Measurements from ENCODE around the gene ANKFN1.

ANKFN1 gene

GRCh38 chr17:56521414-56522141 lies 368.3 kb downstream of the ANKFN1 start:
- no peak for DNase-seq

- DNase-seq, result no peak
These were observed 369.8 kb downstream of the ANKFN1 start for GRCh38 chr17:56523042-56523441.

- no peak for DNase-seq
These were observed 375.4 kb downstream of the ANKFN1 start for GRCh38 chr17:56528696-56529095.

- DNase-seq, result no peak
These were observed 379.7 kb downstream of the ANKFN1 start for GRCh38 chr17:56532926-56533325.

- no peak for DNase-seq
These were observed 383.5 kb downstream of the ANKFN1 start for GRCh38 chr17:56536766-56537165.

GRCh38 chr17:56540836-56541235 lies 387.6 kb downstream of the ANKFN1 start:
- DNase-seq, result no peak

GRCh38 chr17:56543280-56543679 lies 390.0 kb downstream of the ANKFN1 start:
- DNase-seq, result no peak

- DNase-seq, result no peak
These were observed 391.8 kb downstream of the ANKFN1 start for GRCh38 chr17:56545106-56545505.

GRCh38 chr17:56545930-56546329 lies 392.7 kb downstream of the ANKFN1 start:
- no peak for DNase-seq

- DNase-seq, result no peak
These were observed 395.4 kb downstream of the ANKFN1 start for GRCh38 chr17:56548661-56549060.

- DNase-seq, result no peak
These were observed 396.2 kb downstream of the ANKFN1 start for GRCh38 chr17:56549501-56549900.

GRCh38 chr17:56557682-56558081 lies 404.4 kb downstream of the ANKFN1 start:
- DNase-seq, result no peak

- DNase-seq, result no peak
These were observed 404.8 kb downstream of the ANKFN1 start for GRCh38 chr17:56558088-56558487.
